GM18526 (cell line): Measurements from ENCODE around the gene STAG1.

Experiments
- POLR2A ChIP-seq: IDR thresholded peaks from 3 replicates; pipeline ENCODE4 v1.6.1; 2011; ENCODE audit not compliant: insufficient read length; ENCODE audit errors: extremely low read depth

STAG1 gene

DNA sequence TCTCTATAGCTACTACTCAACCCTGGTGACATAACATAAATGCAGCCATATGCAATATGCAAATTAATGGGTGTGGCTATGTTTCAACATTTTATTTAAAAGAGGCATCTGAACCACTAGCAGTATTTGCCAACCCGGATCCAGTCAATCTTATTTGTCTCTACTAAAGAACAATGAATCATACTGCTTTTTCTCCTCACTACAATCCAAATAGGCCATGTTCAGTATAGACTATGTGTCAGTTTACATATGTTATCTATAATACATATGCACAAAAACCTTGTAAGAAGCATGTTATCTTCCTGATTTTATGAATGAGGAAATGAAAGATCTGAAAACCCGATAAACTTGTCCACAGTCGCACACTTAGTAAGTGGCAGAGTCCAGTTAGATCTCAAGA is 125.7 kb downstream of the STAG1 start:
- no peak for TF ChIP-seq POLR2A

DNA sequence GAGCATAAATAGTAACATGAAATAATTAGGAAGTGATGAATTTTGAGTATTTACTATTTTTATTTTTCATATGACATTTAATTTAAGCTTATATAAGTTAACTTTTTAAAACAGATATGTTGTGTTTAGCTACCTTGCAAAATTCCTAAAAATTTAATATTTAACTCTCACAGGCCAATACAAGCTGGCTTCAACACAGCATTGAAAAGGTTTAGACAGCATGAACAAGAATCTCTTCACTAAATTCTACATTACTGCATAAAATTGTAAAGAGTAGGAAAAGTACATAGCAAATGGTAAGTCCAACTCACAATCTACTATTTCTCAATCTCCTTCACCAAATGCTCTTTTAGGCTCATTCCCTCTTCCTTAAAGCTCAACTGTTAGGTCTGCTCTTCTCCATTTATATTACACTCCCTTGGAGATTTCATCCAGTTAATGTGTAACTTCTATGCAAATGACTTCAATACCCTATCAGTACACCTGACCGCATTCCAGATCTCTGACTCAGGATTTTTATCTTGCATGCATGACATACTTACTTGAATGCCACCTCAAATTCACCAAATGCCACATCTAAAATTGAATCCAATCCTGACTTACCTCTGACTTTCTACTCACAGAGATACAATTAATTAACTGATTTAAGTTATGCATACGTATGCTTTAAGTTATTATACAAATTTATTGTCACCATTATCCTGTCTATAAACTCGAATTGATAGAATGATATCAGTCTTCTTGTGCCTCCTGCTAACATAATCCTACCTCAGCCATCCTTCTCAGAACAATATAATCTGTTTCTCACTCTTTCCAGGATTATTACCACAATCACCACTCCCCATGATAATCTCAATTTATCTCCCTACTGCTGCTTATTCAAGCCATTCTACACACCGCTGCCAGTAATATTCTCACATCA is 127.0 kb downstream of the STAG1 start:
- TF ChIP-seq POLR2A, result no peak

DNA sequence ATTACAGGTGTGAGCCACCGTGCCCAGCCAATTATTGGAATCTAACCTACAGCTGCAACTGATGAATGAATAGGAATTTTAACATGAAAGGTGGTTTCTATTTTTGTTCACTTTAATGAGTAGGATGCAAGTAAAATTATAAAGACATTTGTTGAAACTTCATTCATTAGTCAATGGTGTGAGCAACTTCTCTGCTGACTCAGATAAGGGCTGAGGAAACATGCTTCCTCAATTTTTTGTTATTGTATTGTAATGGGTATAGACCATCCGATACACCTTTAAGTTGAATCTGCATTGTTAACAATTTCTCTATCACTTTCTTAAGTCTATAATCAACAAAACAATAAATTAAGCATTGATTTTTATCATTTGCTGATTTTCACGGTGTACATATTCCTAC is 127.8 kb downstream of the STAG1 start:
- no peak for TF ChIP-seq POLR2A

DNA sequence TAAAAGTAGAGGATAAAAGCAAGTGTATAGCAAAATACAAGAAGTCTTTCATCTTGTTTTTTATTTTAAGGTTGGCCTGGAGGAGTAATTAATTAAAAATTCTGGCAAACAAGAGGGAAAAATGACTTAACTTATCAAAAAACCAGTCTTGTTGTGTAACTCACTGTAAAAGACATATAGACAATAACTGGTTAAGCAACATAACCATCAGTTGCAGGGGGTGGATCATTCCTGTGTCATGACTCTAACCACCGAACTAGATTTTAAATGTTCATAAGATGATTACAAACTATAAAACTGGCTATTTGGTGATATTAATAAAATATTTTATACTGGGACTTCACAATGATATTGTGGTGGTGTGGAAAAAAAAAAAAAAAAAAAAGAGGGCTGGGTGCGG is 130.6 kb downstream of the STAG1 start:
- no peak for TF ChIP-seq POLR2A

DNA sequence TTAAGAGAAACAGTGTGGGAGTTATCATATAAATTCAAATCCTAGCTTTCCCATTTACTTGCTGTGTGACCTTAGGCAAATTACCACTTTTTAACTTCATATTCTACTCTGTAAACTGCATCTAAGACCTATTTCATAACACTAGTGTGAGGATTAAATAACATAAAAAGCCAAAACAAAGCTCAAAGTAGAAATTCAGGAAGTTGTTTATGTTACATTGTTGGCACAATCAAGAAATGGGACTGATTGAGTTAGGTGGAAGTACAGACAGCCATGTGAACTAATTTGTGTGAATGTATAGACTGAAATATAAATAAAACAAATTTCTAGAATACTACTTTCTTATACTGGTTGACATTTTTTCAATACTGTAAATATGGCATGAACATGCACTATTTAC is 131.7 kb downstream of the STAG1 start:
- TF ChIP-seq POLR2A, result no peak

DNA sequence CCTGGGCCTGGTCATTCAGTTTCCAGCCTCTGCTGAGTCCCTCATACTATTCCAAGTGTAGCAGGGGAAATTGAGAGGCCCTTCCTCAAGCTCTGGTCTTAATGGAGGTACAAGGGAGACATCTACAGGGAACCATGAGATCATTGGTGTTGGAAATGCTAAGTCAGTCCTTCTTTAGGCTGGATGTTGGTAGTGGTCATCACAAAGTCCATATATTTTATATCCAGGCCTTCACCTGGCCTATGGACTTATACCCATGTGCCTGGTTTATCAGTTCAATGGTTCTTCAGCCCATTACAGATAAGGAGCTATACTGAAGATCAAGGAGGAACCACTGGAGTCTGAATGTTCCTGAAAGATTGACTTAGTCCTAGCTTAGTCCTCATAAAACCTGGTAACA is 135.0 kb downstream of the STAG1 start:
- TF ChIP-seq POLR2A, result no peak

DNA sequence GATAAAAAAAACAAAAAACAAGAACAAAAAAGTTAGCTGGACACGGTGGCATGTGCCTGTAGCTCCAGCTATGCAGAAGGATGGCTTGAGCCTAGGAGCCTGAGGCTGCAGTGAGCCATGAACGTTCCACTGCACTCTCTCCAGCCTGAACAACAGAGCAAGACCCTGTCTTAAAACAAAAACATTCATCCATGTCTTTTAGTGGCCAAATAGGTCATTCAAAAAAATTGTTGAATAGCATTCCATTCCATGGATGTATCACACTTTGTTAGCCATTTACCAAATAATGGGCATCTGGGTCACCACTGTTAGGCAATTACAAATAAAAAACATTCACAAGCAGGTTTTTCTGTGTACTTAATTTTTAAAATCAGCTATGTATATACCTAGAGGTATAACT is 139.7 kb downstream of the STAG1 start:
- TF ChIP-seq POLR2A, result no peak

DNA sequence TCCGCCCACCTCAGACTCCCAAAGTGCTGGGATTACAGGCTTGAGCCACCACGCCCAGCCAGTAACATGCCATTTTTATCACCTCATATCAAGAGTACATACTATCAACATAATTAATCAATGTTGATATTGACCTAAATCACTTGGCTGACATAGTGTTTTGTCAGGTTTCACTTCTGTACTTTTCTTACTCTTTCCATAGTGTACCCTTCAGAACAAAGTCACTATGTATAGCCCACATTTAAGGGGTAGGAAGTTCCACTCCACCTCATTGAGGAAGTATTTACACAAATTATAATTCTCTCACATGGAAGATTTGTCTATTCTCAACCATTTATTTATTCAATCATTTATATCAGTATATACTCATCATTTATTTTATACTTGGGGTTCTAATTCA is 145.2 kb downstream of the STAG1 start:
- TF ChIP-seq POLR2A, result no peak

DNA sequence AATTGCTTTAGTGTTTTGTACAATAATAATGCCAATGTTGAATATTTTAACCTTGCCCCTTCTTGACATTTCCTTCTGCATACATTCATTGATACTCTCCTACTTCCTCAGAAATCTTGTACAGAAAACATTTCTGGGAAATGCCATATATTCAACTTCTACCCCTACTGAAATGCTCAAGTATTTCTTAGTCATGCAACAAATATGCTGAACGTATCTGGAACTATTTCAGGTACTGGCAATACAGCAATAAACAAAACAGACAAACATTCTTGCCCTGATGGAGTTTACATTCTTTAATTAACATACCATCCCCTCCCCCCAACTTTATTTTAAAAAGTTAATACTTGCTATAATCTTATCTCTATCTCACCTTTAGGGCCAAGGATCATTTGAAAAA is 147.2 kb downstream of the STAG1 start:
- no peak for TF ChIP-seq POLR2A

DNA sequence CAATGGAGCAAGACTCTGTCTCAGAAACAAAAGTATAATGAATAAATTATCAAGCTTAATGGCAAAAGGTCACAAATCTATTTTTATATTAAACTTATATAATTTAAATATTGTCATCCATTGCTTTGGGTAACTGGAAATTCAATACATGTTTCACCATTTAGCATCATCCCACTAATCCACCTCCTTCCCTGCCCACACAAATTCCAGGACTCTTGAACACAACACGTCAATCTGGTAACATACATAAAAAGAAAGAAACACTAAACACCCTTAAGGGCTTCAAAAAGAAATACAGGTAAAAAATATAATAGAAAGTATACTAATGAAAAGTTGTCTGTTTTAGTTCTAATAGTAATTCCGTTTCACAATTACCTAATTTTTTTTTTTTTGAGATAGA is 149.4 kb downstream of the STAG1 start:
- TF ChIP-seq POLR2A, result no peak

DNA sequence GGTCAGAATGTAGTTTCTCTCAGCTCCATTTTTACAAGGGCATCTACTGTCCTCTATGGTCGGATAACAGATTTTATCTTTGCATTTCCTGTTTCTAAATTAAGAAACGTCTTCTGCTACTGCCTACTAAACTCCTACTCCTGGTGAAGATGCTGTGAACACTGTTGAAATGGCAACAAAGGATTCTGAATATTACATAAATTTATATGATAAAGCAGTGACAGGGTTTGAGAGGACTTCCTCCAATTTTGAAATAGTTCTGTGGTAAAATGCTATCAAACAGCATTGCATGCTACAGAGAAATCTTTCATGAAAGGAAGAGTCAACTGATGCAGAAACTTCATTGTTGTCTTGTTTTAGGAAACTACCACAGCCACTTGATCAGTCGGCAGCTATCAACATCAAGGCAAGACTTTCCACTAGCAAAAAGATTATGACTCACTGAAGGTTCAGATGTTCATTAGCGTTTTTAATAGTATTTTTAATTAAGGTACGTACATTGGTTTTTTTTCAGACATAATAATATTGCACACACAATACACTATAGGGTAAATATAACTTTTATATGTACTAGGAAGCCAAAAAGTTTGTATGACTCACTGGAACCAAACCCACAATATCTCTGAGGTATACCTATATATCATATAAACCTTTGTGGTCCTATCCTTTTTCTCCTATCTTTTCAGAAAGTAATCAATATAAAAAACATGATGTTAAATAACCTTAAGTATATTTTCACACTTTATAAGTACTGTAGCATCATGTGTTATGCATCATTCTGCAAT is 156.1 kb downstream of the STAG1 start:
- no peak for TF ChIP-seq POLR2A

DNA sequence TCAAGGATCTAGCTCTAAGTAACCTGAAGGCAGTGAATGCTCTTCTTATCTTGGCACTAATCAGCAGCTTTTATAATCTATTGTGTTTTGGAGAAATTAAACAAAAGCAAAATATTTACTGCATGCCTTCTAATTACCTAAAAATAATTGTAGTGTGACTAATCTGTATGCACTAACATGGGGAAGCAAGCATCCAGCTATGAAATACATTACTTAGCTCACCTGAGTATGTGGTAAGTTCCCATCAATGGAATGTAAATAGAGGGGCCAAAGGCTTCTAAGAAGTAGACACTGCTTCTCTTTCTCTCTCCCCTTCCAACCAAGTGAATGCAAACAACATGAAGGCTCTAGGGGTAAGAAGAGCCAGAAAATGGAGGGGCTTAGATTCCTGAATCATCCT is 165.6 kb downstream of the STAG1 start:
- no peak for TF ChIP-seq POLR2A

DNA sequence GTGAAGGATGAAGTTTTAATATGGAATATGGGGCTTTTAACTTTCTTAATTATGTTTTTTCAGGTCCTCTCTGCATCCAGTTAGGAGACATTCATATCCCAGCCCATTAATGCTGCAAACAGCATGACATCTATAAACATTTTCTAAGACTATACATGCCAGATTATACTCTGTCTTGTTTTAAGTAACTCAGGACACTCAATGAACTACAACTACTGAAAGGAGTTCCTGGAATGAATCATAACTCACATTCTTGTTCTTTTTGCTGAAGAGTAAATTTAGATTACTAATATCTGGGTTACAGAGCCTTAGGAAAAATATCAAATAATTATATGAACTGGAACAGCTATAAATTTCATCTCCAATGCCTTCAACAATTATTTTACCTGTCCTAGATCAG is 167.4 kb downstream of the STAG1 start:
- no peak for TF ChIP-seq POLR2A

DNA sequence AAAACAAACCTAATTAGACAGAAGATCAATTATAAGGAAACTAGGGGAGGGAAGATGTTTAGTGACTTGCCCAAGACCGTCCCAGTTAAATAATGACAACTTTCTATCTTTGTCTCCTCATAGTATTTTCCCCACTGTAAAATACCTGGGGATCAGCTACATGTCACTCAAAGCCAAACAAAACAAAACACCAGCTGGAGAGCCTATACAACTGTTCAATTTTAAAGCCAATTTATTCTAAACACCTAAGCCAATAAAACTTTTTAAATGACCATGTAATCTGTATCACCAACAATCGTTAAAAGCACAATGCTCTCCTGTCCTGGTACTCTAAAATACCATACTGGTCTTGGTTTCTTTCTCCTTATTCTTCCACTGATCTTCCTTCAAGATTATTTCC is 168.4 kb downstream of the STAG1 start:
- TF ChIP-seq POLR2A, result no peak

DNA sequence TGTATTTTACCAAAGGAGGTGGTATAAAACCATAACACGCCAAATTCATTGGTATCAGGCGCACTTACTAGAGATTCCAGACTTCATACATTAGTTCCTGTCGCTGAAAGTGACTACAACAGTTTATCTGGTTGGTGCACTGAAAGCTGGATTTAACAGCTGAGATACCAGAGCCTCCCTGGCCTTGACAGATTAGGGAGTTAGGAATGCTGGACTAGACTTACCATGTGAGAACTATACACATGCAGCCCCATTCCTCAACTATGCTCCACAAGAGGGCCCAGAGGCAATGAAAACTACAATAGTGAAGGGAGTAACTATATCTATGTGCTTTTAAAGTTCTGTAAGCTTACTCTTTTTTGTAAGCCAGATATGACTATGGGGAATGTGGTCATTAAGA is 174.4 kb downstream of the STAG1 start:
- TF ChIP-seq POLR2A, result no peak

DNA sequence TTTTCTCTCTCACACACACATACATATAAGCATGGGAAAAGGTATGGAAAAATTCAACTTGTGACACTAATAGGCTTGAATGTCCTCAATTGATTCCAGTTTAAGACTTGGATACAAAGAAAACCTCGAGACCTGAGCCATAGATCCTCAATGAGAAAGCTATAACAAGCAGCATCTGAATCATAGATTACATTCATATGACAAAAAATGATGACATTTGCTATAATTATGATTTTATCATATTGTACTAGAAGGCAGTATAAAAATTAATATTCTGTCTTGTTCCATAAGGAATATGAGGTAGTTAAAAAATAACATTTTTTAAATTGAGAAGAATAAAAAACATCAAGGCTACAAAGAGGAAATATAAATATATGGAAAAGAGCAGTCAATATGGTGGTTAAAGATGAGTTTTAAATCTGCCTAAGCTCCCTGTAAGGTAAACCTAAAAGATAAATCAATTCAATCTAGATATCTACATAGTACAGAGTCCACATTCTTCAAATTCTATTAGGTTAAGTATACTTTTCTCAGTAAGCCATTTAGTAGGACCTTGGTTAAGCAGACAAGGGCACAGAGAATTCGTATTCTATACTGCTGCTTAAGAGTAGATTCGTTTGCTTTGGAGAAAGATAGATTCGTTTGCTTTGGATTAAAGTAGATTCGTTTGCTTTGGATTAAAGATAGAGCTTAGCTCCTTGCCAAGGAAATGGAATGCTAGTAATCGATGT is 175.7 kb downstream of the STAG1 start:
- TF ChIP-seq POLR2A, result no peak
